GM12878 (cell line): ENCODE data around the gene VEZF1. TPM values are rescaled to one million over a fixed set of nuclear protein-coding genes. Genes with fewer than 3 reads are reported as not detected.

Experiments used
- ATAC-seq: fragments of 200-7000 bp; cut with Tn5 transposase; 3 replicates; pipeline ENCODE4 v1.9.1; 2020; ENCODE audit warnings: mild to moderate bottlenecking, moderate library complexity
- BruUV-seq: library from RNA; stranded (reverse); fragments of 400-500 nt; replicated peaks from 2 replicates; lab custom pipeline; 2021; lab: Mats Ljungman, UMichigan
- CTCF ChIA-PET: fragments of 300-600 bp; sonication (Branson Sonifier 250); formaldehyde crosslinking; extraction: SDS; loops from one replicate; lab custom pipeline; 2021; ENCODE audit warnings: inconsistent platforms; lab: Yijun Ruan, JAX
- POLR2A ChIA-PET: fragments of 350-600 bp; formaldehyde crosslinking; extraction: SDS; loops from one replicate; lab custom pipeline; 2021; ENCODE audit warnings: inconsistent platforms; lab: Charles Lee
- RAD21 ChIA-PET: fragments of 300-600 bp; sonication (Branson Sonifier 250); formaldehyde crosslinking; loops from one replicate; lab custom pipeline; 2023; ENCODE audit warnings: antibody characterized with exemption; ENCODE audit not compliant: unreplicated experiment; lab: Charles Lee
- SMC1A ChIA-PET: fragments of 300-600 bp; sonication (Branson Sonifier 250); formaldehyde crosslinking; loops from one replicate; lab custom pipeline; 2023; ENCODE audit not compliant: unreplicated experiment, uncharacterized antibody; lab: Charles Lee
- DNase-seq: peaks from one replicate; pipeline ENCODE4 v3.0.0-alpha.2; 2011; ENCODE audit warnings: low read depth, low spot score
- FAIRE-seq: peaks from 3 replicates; lab custom pipeline; 2011; peaks lifted over from hg19 to GRCh38; lab: Jason Lieb, UNC
- H2AFZ ChIP-seq: 2 replicates; pipeline ENCODE4 v1.6.0; 2011; ENCODE audit warnings: low read depth, low read length, control low read depth; ENCODE audit not compliant: control insufficient read depth
- H3K27ac ChIP-seq: 2 replicates; pipeline ENCODE4 v1.5.1; 2011; ENCODE audit warnings: control low read depth; ENCODE audit not compliant: control insufficient read depth, insufficient read depth
- H3K27me3 ChIP-seq, 2 experiments: replicated peaks in 1 of 2; 2 replicates each; pipeline versions ENCODE4 v1.6.0 to v1.6.1; 2011; ENCODE audit warnings: low read length in 1 of 2; ENCODE audit not compliant: control insufficient read depth in 2 of 2, insufficient read depth in 2 of 2
- H3K36me3 ChIP-seq, 2 experiments: 2 replicates each; pipeline ENCODE4 v1.5.1; 2011; ENCODE audit warnings: low read length in 1 of 2; ENCODE audit not compliant: control insufficient read depth in 2 of 2, insufficient read depth in 2 of 2
- H3K4me1 ChIP-seq: 2 replicates; pipeline ENCODE4 v1.6.1; 2011; ENCODE audit warnings: mild to moderate bottlenecking, low read length, moderate library complexity, mixed read lengths; ENCODE audit not compliant: control insufficient read depth, insufficient read depth
- H3K4me2 ChIP-seq: 2 replicates; pipeline ENCODE4 v1.6.0; 2011; ENCODE audit warnings: control low read depth; ENCODE audit not compliant: control insufficient read depth, insufficient read depth
- H3K4me3 ChIP-seq: fragments of 200-600 bp; sonication (generic); 2 replicates; pipeline ENCODE4 v1.5.1; 2016
- H3K79me2 ChIP-seq: 2 replicates; pipeline ENCODE4 v1.6.0; 2011; ENCODE audit warnings: low read length; ENCODE audit not compliant: control insufficient read depth, insufficient read depth
- H3K9ac ChIP-seq: 2 replicates; pipeline ENCODE4 v1.8.0; 2011; ENCODE audit warnings: low read length, control low read depth, mixed read lengths; ENCODE audit not compliant: control insufficient read depth, insufficient read depth
- H3K9me3 ChIP-seq: replicated peaks from 3 replicates; pipeline ENCODE4 v1.5.1; 2011; ENCODE audit warnings: mild to moderate bottlenecking, low read length; ENCODE audit not compliant: control insufficient read depth, insufficient read depth
- H4K20me1 ChIP-seq: 2 replicates; pipeline ENCODE4 v1.6.0; 2011; ENCODE audit not compliant: control insufficient read depth, insufficient read depth
- ATF7 ChIP-seq: fragments of 450-650 bp; IDR thresholded peaks from 2 replicates; pipeline ENCODE4 v1.6.1; 2016; ENCODE audit warnings: low read depth, mild to moderate bottlenecking
- DPF2 ChIP-seq: fragments of 450-650 bp; IDR thresholded peaks from 2 replicates; pipeline ENCODE4 v1.6.1; 2017; ENCODE audit warnings: mild to moderate bottlenecking
- GATAD2B ChIP-seq: fragments of 450-650 bp; conservative IDR thresholded peaks from 2 replicates; pipeline ENCODE4 v1.6.1; 2017; ENCODE audit warnings: low read depth, mild to moderate bottlenecking, moderate library complexity
- NFYA ChIP-seq: IDR thresholded peaks from 2 replicates; pipeline ENCODE4 v1.6.1; 2011; ENCODE audit warnings: low read depth, mild to moderate bottlenecking, low read length, improper control_type of control experiment, borderline replicate concordance
- NR2C2 ChIP-seq: IDR thresholded peaks from 2 replicates; pipeline ENCODE4 v1.6.1; 2011; ENCODE audit warnings: borderline replicate concordance, low read depth; ENCODE audit not compliant: control insufficient read depth, insufficient read length
- NRF1 ChIP-seq: conservative IDR thresholded peaks from 2 replicates; pipeline ENCODE4 v1.6.1; 2011; ENCODE audit warnings: mild to moderate bottlenecking, low read depth, low read length, improper control_type of control experiment
- SMAD1 ChIP-seq: fragments of 450-650 bp; IDR thresholded peaks from 2 replicates; pipeline ENCODE4 v1.6.1; 2018; ENCODE audit warnings: mild to moderate bottlenecking, low read depth; ENCODE audit not compliant: partially characterized antibody
- ZNF384 ChIP-seq: IDR thresholded peaks from 2 replicates; pipeline ENCODE4 v1.6.1; 2012; ENCODE audit warnings: low read depth, mild to moderate bottlenecking, low read length, improper control_type of control experiment, borderline replicate concordance
- WGBS: methylation state at CpG from one replicate; pipeline ENCODE4 v1.1.6; 2016; ENCODE audit warnings: low lambda C conversion rate; ENCODE audit not compliant: insufficient replicate concordance, insufficient coverage; ENCODE audit errors: missing lambda C conversion rate; 5-methylcytosine and 5-hydroxymethylcytosine counted together
- in situ Hi-C: fragments of 300-500 bp; cut with MboI; formaldehyde crosslinking; loops from 9 replicates; pipeline ENCODE4 v1.14.3; 2018; ENCODE audit warnings: mixed read lengths
- intact Hi-C: fragments of 100-400 bp; cut with micrococcal nuclease; formaldehyde crosslinking; loops from one replicate; pipeline ENCODE4 v1.14.2; 2022; ENCODE audit not compliant: unreplicated experiment
- polyA plus RNA-seq, 11 experiments: library from polyadenylated mRNA; depleted of rRNA in 4 of 11; unstranded in 6 of 11; stranded (reverse) in 5 of 11; fragments of >200 nt; fragmentation: Nextera tagmentation in 4 of 11; fragmentation: Illumina TruSeq in 1 of 11; extraction: Ambion mirVana in 4 of 11; extraction: Trizol in 1 of 11; gene quantifications; 1 replicate in 1 of 11; 2 replicates in 10 of 11; pipeline versions ENCODE4 v1.2.1 to v1.2.3, GENCODE V29; 2011 to 2016; ENCODE audit warnings: inconsistent platforms in 2 of 11, missing spikeins in 2 of 11, low read depth in 1 of 11
- total RNA-seq, 4 experiments: library from RNA; depleted of rRNA in 3 of 4; stranded (reverse); fragments of >200 nt in 3 of 4; fragmentation: Illumina TruSeq in 1 of 4; extraction: Trizol in 1 of 4; gene quantifications; 2 replicates each; pipeline versions ENCODE4 v1.2.1 to v1.2.3, GENCODE V29; 2013 to 2021
- TF ChIP-seq, protein P1 (sequence below): IDR thresholded peaks from 2 replicates; pipeline ENCODE4 v1.6.1; 2011; ENCODE audit warnings: low read depth, low read length, improper control_type of control experiment, borderline replicate concordance
- TF ChIP-seq, protein P2 (sequence below): fragments of 450-650 bp; IDR thresholded peaks from 2 replicates; pipeline ENCODE4 v1.6.1; 2017; ENCODE audit warnings: mild to moderate bottlenecking, low read depth, inconsistent platforms; ENCODE audit not compliant: poor library complexity, severe bottlenecking
- TF ChIP-seq, protein P3 (sequence below): fragments of 150-350 bp; IDR thresholded peaks from 2 replicates; pipeline ENCODE4 v1.6.1; 2014; ENCODE audit warnings: mild to moderate bottlenecking, low read depth, low read length
- TF ChIP-seq, protein P4 (sequence below): fragments of 450-650 bp; IDR thresholded peaks from 2 replicates; pipeline ENCODE4 v1.6.1; 2017; ENCODE audit warnings: borderline replicate concordance
- TF ChIP-seq, protein P5 (sequence below): fragments of 450-650 bp; IDR thresholded peaks from 2 replicates; pipeline ENCODE4 v1.6.1; 2016; ENCODE audit warnings: mild to moderate bottlenecking

The VEZF1 gene
- total and polyA plus RNA-seq, 10 of the 15 experiments (the other 5 are each of a cell fraction or from before 2014, with no cell fraction given) = 9.5 to 28.2 (median 20.3) TPM

DNA sequence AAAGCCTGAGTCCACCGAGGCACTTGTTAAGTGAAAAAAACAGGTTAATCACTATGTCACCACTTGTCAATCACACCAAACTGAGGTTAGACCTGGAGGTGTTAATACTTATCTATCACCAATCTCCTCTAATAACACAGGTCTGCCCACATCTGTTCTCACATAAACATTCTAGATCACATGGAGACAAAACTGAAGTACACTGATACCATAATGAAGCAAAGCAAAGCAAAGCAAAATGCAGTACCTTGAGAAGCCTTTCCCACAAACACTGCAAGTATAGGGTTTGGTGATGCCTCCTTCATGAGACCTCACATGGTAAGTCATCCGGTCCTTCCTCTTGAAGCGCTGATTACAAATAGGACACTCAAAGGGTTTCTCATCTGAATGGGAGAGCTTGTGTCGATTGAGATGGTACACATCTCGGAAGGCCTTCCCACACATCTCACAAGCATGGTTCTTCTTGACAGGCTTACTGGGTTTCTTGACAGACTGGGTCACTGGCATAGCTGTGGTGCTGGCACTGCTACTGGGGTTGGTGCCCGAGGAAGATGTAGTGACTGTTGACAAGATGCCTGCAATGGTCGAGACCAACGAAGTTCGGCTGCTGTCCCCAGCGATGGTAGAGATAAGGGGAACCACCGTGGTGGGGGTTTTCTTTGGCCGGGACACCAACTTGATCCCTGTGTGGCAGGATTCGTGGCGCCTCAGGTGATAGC, 5.4 kb downstream of the VEZF1 start:
- ATAC-seq = peak; percentile 13
- H3K27ac ChIP-seq = no peak overlapping the region
- no peak for DNase-seq
- no TSS peak for BruUV-seq
- H4K20me1 ChIP-seq = peaks cover 2% of the 10 kb centered on the region; the same call in 1 of the 2 replicates
- in situ Hi-C loops = no loop called here
- ChIA-PET POLR2A (interaction anchor here (1.2 to 1.8 kb wide), 4 partner anchors 8 to 83 kb away, joined by 3 to 5 read pairs (median 4); partner anchors contain the start of gene SRSF1), CTCF (interaction anchor here (0.6 to 8.8 kb wide), 14 partner anchors 10 to 149 kb away, joined by 3 to 195 read pairs (median 4); no protein-coding TSS in a partner anchor), RAD21 (interaction anchor here (0.7 to 2.4 kb wide), 7 partner anchors 17 to 131 kb away, joined by 3 to 10 read pairs (median 4); no protein-coding TSS in a partner anchor), SMC1A (interaction anchor here (0.8 to 9.3 kb wide), 11 partner anchors 8 to 126 kb away, joined by 3 to 114 read pairs (median 11); partner anchors contain the start of gene SRSF1)
- peak overlapping the region; percentile 28 for H3K4me2 ChIP-seq
- H3K79me2 ChIP-seq = peaks cover 18% of the 10 kb centered on the region
- H3K4me1 ChIP-seq = no peaks in the 10 kb centered on the region
- no peaks in the 10 kb centered on the region for H3K27me3 ChIP-seq
- intact Hi-C loops = no loop called here
- H3K9ac ChIP-seq = no peak overlapping the region
- WGBS = over 99% methylated on average over 14 of the region's 14 CpGs
- no peak for FAIRE-seq
- no peak overlapping the region for H2AFZ ChIP-seq
- H3K4me3 ChIP-seq = 0 out of 2 replicates have a peak overlapping the region, but pooled peaks have one; percentile 5
- peaks cover 0 to 9% of the 10 kb centered on the region in 2 experiments; a peak in 1 of 4 replicates for H3K36me3 ChIP-seq
- no peaks in the 10 kb centered on the region for H3K9me3 ChIP-seq
- TF ChIP-seq, protein P1, sequence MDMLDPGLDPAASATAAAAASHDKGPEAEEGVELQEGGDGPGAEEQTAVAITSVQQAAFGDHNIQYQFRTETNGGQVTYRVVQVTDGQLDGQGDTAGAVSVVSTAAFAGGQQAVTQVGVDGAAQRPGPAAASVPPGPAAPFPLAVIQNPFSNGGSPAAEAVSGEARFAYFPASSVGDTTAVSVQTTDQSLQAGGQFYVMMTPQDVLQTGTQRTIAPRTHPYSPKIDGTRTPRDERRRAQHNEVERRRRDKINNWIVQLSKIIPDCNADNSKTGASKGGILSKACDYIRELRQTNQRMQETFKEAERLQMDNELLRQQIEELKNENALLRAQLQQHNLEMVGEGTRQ = no peak
- TF ChIP-seq GATAD2B (no peak), NR2C2 (no peak), DPF2 (no peak), ZNF384 (0 out of 2 replicates have a peak, but pooled peaks have one; percentile 25), NFYA (no peak), NRF1 (no peak), ATF7 (0 out of 2 replicates have a peak, but pooled peaks have one; percentile 3), SMAD1 (no peak)
- TF ChIP-seq, protein P2, sequence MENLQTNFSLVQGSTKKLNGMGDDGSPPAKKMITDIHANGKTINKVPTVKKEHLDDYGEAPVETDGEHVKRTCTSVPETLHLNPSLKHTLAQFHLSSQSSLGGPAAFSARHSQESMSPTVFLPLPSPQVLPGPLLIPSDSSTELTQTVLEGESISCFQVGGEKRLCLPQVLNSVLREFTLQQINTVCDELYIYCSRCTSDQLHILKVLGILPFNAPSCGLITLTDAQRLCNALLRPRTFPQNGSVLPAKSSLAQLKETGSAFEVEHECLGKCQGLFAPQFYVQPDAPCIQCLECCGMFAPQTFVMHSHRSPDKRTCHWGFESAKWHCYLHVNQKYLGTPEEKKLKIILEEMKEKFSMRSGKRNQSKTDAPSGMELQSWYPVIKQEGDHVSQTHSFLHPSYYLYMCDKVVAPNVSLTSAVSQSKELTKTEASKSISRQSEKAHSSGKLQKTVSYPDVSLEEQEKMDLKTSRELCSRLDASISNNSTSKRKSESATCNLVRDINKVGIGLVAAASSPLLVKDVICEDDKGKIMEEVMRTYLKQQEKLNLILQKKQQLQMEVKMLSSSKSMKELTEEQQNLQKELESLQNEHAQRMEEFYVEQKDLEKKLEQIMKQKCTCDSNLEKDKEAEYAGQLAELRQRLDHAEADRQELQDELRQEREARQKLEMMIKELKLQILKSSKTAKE = no peak
- TF ChIP-seq, protein P3, sequence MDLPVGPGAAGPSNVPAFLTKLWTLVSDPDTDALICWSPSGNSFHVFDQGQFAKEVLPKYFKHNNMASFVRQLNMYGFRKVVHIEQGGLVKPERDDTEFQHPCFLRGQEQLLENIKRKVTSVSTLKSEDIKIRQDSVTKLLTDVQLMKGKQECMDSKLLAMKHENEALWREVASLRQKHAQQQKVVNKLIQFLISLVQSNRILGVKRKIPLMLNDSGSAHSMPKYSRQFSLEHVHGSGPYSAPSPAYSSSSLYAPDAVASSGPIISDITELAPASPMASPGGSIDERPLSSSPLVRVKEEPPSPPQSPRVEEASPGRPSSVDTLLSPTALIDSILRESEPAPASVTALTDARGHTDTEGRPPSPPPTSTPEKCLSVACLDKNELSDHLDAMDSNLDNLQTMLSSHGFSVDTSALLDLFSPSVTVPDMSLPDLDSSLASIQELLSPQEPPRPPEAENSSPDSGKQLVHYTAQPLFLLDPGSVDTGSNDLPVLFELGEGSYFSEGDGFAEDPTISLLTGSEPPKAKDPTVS = no peak
- TF ChIP-seq, protein P4, sequence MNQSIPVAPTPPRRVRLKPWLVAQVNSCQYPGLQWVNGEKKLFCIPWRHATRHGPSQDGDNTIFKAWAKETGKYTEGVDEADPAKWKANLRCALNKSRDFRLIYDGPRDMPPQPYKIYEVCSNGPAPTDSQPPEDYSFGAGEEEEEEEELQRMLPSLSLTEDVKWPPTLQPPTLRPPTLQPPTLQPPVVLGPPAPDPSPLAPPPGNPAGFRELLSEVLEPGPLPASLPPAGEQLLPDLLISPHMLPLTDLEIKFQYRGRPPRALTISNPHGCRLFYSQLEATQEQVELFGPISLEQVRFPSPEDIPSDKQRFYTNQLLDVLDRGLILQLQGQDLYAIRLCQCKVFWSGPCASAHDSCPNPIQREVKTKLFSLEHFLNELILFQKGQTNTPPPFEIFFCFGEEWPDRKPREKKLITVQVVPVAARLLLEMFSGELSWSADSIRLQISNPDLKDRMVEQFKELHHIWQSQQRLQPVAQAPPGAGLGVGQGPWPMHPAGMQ = no peak
- TF ChIP-seq, protein P5, sequence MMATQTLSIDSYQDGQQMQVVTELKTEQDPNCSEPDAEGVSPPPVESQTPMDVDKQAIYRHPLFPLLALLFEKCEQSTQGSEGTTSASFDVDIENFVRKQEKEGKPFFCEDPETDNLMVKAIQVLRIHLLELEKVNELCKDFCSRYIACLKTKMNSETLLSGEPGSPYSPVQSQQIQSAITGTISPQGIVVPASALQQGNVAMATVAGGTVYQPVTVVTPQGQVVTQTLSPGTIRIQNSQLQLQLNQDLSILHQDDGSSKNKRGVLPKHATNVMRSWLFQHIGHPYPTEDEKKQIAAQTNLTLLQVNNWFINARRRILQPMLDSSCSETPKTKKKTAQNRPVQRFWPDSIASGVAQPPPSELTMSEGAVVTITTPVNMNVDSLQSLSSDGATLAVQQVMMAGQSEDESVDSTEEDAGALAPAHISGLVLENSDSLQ = peak; percentile 83
